Kidney epithelial cell (primary cell): Measurements from ENCODE around the gene TMEM171. TPM values are rescaled to one million over a fixed set of nuclear protein-coding genes. Genes with fewer than 3 reads are reported as not detected.

Experiments
- DNase-seq: peaks from one replicate; pipeline ENCODE4 v3.0.0-alpha.2; 2010; ENCODE audit warnings: low read depth
- H3K27me3 ChIP-seq: 2 replicates; pipeline ENCODE4 v1.6.0; 2011; ENCODE audit warnings: low read length; ENCODE audit not compliant: control insufficient read depth, insufficient read depth
- H3K36me3 ChIP-seq: 2 replicates; pipeline ENCODE4 v1.5.1; 2011; ENCODE audit warnings: low read length; ENCODE audit not compliant: control insufficient read depth, insufficient read depth
- H3K4me3 ChIP-seq: 2 replicates; pipeline ENCODE4 v1.5.1; 2011; ENCODE audit warnings: low read depth, mild to moderate bottlenecking, control low read depth, low read length
- total RNA-seq: library from RNA; depleted of rRNA; stranded (reverse); fragments of >200 nt; gene quantifications from 2 replicates; pipeline ENCODE4 v1.2.3, GENCODE V29; 2015
- TF ChIP-seq, protein P1 (sequence below): IDR thresholded peaks from 2 replicates; pipeline ENCODE4 v1.5.1; 2011; ENCODE audit warnings: mild to moderate bottlenecking, moderate library complexity, low read length, control low read depth, inconsistent platforms; ENCODE audit not compliant: insufficient read depth, poor library complexity, severe bottlenecking

TMEM171 gene
- total RNA-seq, 1 donor from 2014 or later: 3.0 TPM

DNA sequence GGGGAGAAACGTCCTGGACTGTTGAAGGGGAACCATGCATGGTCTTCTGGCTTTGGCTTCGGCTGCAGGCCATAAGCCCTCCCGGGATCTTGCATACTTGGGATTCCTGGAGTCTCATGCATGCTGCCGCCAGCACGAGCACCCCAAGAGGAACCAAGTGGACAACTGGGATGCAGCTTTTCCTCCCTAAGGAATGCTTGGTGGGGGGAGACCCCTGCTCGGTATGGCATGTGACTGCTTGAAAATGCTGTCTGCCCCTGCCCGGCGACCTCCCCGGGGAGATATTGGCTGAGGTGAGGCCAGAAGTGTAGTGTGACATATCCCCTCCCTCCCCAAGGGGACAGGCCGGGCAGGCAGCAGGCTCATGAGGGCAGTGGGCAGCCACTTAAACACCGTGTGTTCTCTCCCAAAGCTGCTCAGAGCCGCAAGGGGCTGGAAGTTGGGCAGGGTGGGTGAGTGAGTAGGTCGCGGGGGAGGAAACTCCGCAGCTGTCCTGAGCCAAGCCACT, 15.7 kb downstream of the TMEM171 start:
- Histone ChIP-seq H3K4me3 (no peak overlapping the region), H3K27me3 (no peaks in the 10 kb centered on the region), H3K36me3 (no peaks in the 10 kb centered on the region)
- no peak for DNase-seq
- TF ChIP-seq, protein P1, sequence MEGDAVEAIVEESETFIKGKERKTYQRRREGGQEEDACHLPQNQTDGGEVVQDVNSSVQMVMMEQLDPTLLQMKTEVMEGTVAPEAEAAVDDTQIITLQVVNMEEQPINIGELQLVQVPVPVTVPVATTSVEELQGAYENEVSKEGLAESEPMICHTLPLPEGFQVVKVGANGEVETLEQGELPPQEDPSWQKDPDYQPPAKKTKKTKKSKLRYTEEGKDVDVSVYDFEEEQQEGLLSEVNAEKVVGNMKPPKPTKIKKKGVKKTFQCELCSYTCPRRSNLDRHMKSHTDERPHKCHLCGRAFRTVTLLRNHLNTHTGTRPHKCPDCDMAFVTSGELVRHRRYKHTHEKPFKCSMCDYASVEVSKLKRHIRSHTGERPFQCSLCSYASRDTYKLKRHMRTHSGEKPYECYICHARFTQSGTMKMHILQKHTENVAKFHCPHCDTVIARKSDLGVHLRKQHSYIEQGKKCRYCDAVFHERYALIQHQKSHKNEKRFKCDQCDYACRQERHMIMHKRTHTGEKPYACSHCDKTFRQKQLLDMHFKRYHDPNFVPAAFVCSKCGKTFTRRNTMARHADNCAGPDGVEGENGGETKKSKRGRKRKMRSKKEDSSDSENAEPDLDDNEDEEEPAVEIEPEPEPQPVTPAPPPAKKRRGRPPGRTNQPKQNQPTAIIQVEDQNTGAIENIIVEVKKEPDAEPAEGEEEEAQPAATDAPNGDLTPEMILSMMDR: no peak

DNA sequence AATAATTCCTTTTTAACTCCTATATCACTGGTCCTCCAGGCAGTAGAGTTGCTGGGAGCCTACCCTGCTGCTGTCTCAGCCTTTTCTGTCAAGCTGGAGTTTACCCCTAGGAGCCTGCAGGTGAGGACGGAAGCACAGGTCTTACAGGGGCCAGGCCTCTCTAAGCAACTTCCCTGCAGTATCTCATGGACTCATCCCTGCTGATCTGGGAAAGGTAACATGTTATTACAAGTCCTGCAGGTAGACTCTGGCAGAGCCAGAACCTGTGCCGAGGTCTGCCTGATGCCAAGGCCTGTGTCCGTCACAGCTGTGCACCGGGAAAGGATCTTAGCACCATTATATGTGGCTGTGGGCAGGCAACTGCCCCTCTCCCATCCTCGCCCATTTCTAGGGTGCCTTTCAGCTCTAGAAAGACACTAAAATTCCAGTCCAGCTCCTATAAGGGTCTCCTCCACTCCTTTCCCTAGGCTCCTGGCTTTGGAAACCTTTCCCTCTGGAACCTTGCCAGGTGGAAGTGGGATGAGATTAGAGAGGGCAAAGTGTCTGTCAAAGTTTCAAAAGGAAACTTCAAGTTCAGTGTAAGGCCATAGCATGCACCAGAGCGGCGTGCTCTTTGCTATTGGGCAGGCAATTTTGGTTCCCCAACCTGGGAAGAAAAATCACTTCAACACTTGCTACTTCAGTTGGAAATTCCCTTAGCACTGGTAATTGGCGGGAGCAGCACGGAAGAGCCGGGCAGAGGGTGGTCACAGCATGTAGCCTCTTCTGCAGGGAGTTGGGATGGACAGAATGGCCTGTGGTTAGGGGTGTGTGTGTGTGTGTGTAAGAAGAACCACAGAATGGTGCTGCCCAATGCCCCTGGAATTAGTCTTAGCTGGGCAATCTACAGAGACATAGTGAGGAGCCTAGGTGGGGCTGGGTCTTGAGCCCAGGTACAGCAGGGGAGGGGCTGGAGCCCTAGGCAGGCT, 17.5 kb downstream of the TMEM171 start:
- Histone ChIP-seq H3K36me3 (no peaks in the 10 kb centered on the region), H3K27me3 (no peaks in the 10 kb centered on the region), H3K4me3 (no peak overlapping the region)
- DNase-seq: no peak
- TF ChIP-seq, protein P1: no peak

DNA sequence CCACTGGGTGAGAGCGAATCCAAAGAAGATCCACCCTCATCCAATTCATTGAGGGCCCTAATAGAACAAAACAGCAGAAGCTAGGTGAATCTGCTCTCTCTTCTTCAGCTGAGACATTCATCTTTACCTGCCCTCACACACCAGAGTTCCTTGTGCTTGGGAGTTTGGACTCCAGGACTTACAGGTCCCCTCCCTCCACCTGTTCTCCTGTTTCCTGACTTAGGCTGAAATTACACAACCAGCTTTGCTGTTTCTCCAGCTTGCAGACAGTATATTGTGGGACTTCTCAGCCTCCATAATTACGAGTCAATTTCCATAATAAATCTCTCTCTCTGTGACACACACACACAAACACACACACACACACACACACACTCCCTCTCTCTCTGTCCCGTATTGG, 19.1 kb downstream of the TMEM171 start:
- TF ChIP-seq, protein P1: no peak
- Histone ChIP-seq H3K36me3 (no peaks in the 10 kb centered on the region), H3K4me3 (no peak overlapping the region), H3K27me3 (no peaks in the 10 kb centered on the region)
- no peak for DNase-seq

DNA sequence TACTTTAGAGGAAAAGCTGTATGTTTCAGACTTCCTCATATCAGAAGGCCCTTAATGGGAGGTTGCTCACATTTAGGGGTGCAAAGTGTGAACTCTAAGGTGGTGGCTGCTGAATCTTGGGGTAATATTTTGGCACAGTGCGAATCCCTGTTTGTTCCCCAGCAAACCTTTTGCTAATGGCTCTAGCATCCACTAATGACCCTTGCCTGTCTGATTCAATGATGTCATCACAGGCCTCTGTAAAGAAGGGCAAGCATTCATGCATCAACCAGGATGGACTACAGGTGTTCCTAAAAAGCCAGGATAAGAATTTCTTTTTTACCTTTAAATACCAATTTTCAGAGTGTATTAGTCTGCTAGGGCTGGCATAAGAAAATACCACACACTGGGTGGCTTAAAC, 20.4 kb downstream of the TMEM171 start:
- TF ChIP-seq, protein P1: no peak

DNA sequence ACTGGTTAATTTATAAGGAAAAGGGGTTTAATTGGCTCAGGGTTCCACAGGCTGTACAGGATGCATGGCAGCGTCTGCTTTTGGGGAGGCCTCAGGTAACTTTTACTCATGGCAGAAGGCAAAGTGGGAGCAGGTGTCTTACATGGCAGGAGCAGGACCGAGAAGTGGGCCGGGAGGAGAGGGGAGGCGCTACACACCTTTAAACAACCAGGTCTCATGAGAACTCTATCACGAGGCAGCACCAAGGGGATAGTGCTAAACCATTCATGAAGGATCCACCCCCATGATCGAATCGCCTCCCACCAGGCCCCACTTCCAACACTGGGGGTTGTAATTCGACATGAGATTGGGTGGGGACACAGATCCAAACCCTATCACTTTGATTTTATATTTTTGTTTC, 21.7 kb downstream of the TMEM171 start:
- no peak overlapping the region for H3K4me3 ChIP-seq
- H3K27me3 ChIP-seq: no peaks in the 10 kb centered on the region
- TF ChIP-seq, protein P1: no peak
- H3K36me3 ChIP-seq: no peaks in the 10 kb centered on the region
- no peak for DNase-seq

More for the DNA sequence above, 20.4 kb downstream of the TMEM171 start:
- H3K36me3 ChIP-seq: no peaks in the 10 kb centered on the region
- DNase-seq: no peak
- H3K4me3 ChIP-seq: no peak overlapping the region
- H3K27me3 ChIP-seq: no peaks in the 10 kb centered on the region
